HepG2 (cell line): Measurements from ENCODE around the gene CCDC142. TPM values are rescaled to one million over a fixed set of nuclear protein-coding genes. Genes with fewer than 3 reads are reported as not detected.

ENCODE experiments used
- ATAC-seq: fragments of 200-7000 bp; cut with Tn5 transposase; 3 replicates; pipeline ENCODE4 v1.9.1; 2020; ENCODE audit warnings: mild to moderate bottlenecking, moderate library complexity
- BruUV-seq: library from RNA; stranded (reverse); fragments of 400-500 nt; replicated peaks from 2 replicates; lab custom pipeline; 2021; lab: Mats Ljungman, UMichigan
- CTCF ChIA-PET: fragments of 300-600 bp; formaldehyde crosslinking; extraction: SDS; loops from one replicate; lab custom pipeline; 2021; ENCODE audit warnings: low total read pairs, inconsistent platforms, low intra/inter-chr PET ratio; lab: Yijun Ruan, JAX
- POLR2A ChIA-PET: fragments of 350-600 bp; sonication (Branson Sonifier 250); formaldehyde crosslinking; loops from one replicate; lab custom pipeline; 2020; ENCODE audit warnings: antibody characterized with exemption, inconsistent platforms; lab: Yijun Ruan, JAX
- DNase-seq: peaks from one replicate; pipeline ENCODE4 v3.0.0-alpha.2; 2015; ENCODE audit warnings: low spot score
- FAIRE-seq: peaks from 3 replicates; lab custom pipeline; 2011; peaks lifted over from hg19 to GRCh38; lab: Jason Lieb, UNC
- H2AFZ ChIP-seq: one replicate; pipeline ENCODE4 v1.6.1; 2011; ENCODE audit warnings: low read length, inconsistent platforms
- H3K27ac ChIP-seq: fragments of 300-600 bp; 3 replicates; pipeline ENCODE4 v1.8.0; 2011; ENCODE audit warnings: mixed run types, mild to moderate bottlenecking, mixed read lengths, low read length, inconsistent platforms; ENCODE audit not compliant: insufficient read depth; ENCODE audit errors: extremely low read length
- H3K27me3 ChIP-seq, 2 experiments: fragments of 200-600 bp in 1 of 2; 2 replicates in 1 of 2; 3 replicates in 1 of 2; pipeline versions ENCODE4 v1.6.0 to v1.8.0; 2011; ENCODE audit warnings: low read length in 2 of 2, mild to moderate bottlenecking in 2 of 2, moderate library complexity in 2 of 2, inconsistent platforms in 1 of 2; ENCODE audit not compliant: insufficient read depth in 2 of 2, control insufficient read depth in 1 of 2
- H3K36me3 ChIP-seq, 2 experiments: fragments of 200-600 bp in 1 of 2; replicated peaks in 1 of 2; 2 replicates in 1 of 2; 3 replicates in 1 of 2; pipeline versions ENCODE4 v1.5.1 to v1.8.0; 2011; ENCODE audit warnings: low read length in 2 of 2, inconsistent platforms in 1 of 2; ENCODE audit not compliant: insufficient read depth in 2 of 2, control insufficient read depth in 1 of 2
- H3K4me1 ChIP-seq: 2 replicates; pipeline ENCODE4 v1.5.1; 2012; ENCODE audit warnings: low read length, inconsistent platforms; ENCODE audit not compliant: insufficient read depth
- H3K4me2 ChIP-seq: 2 replicates; pipeline ENCODE4 v1.6.0; 2011; ENCODE audit warnings: low read depth, low read length, inconsistent platforms
- H3K4me3 ChIP-seq, 3 experiments: fragments of 200-600 bp in 1 of 3; sonication (generic), shearing (Covaris generic) in 1 of 3; replicated peaks in 1 of 3; 2 replicates each; pipeline ENCODE4 v1.5.1; 2011 to 2016; ENCODE audit warnings: low read length in 3 of 3, inconsistent platforms in 2 of 3, low read depth in 2 of 3, mild to moderate bottlenecking in 2 of 3, control low read depth in 1 of 3, mixed read lengths in 1 of 3; ENCODE audit not compliant: insufficient read depth in 1 of 3
- H3K79me2 ChIP-seq: one replicate; pipeline ENCODE4 v1.6.1; 2011; ENCODE audit warnings: low read length, inconsistent platforms; ENCODE audit not compliant: insufficient read depth
- H3K9ac ChIP-seq: 2 replicates; pipeline ENCODE4 v1.6.0; 2011; ENCODE audit warnings: mild to moderate bottlenecking, low read depth, low read length, inconsistent platforms; ENCODE audit not compliant: insufficient read depth
- H3K9me3 ChIP-seq: 2 replicates; pipeline ENCODE4 v1.5.1; 2012; ENCODE audit warnings: mild to moderate bottlenecking, low read length
- H4K20me1 ChIP-seq: 2 replicates; pipeline ENCODE4 v1.6.0; 2011; ENCODE audit warnings: inconsistent platforms, mild to moderate bottlenecking, low read length, moderate library complexity; ENCODE audit not compliant: insufficient read depth
- ARHGAP35 ChIP-seq: sonication (generic); formaldehyde crosslinking; IDR thresholded peaks from 2 replicates; pipeline ENCODE4 v1.9.0; 2022; ENCODE audit warnings: mild to moderate bottlenecking, inconsistent platforms, moderate library complexity, missing genetic modification reagents, borderline replicate concordance
- BATF2 ChIP-seq: sonication (generic); formaldehyde crosslinking; IDR thresholded peaks from 2 replicates; pipeline ENCODE4 v1.8.0; 2022; ENCODE audit warnings: mild to moderate bottlenecking, missing genetic modification reagents, moderate library complexity
- CHCHD3 ChIP-seq: sonication (generic); formaldehyde crosslinking; IDR thresholded peaks from 2 replicates; pipeline ENCODE4 v1.8.0; 2022; ENCODE audit warnings: mild to moderate bottlenecking, missing genetic modification reagents, moderate library complexity
- DPF2 ChIP-seq: sonication (generic); formaldehyde crosslinking; IDR thresholded peaks from 2 replicates; pipeline ENCODE4 v1.4.0; 2020; ENCODE audit warnings: mild to moderate bottlenecking, low read depth, missing genetic modification reagents, borderline replicate concordance
- LCORL ChIP-seq, 2 experiments: fragments of 450-650 bp in 1 of 2; sonication (generic) in 1 of 2; formaldehyde crosslinking in 1 of 2; IDR thresholded peaks; 2 replicates each; pipeline versions ENCODE4 v1.5.0 to v1.6.1; 2017 to 2020; ENCODE audit warnings: antibody characterized with exemption in 1 of 2, missing genetic modification reagents in 1 of 2
- POGZ ChIP-seq: sonication (generic); formaldehyde crosslinking; IDR thresholded peaks from 2 replicates; pipeline ENCODE4 v1.4.0; 2020; ENCODE audit warnings: mild to moderate bottlenecking, missing genetic modification reagents
- RBM22 ChIP-seq: fragments of 200-400 bp; formaldehyde crosslinking; optimal IDR thresholded peaks from 2 replicates; pipeline ENCODE3; 2017; ENCODE audit warnings: mild to moderate bottlenecking, low read length, moderate library complexity
- RBM39 ChIP-seq: fragments of 200-400 bp; formaldehyde crosslinking; IDR thresholded peaks from one replicate; pipeline ENCODE4 v1.6.1; 2018; ENCODE audit warnings: antibody characterized with exemption, mild to moderate bottlenecking, low read depth, low read length; ENCODE audit not compliant: poor library complexity, severe bottlenecking
- SAP130 ChIP-seq: IDR thresholded peaks from 2 replicates; pipeline ENCODE4 v1.6.1; 2016; ENCODE audit warnings: low read depth
- SMYD3 ChIP-seq: sonication (generic); formaldehyde crosslinking; IDR thresholded peaks from 2 replicates; pipeline ENCODE4 v1.8.1; 2023; ENCODE audit warnings: mild to moderate bottlenecking, missing genetic modification reagents
- THAP11 ChIP-seq: IDR thresholded peaks from 2 replicates; pipeline ENCODE4 v1.6.1; 2016; ENCODE audit warnings: missing biosample characterization, missing genetic modification reagents
- TMF1 ChIP-seq: sonication (generic); formaldehyde crosslinking; IDR thresholded peaks from 2 replicates; pipeline ENCODE4 v1.8.1; 2022; ENCODE audit warnings: low read depth, missing genetic modification reagents
- TSC22D2 ChIP-seq: sonication (generic); formaldehyde crosslinking; IDR thresholded peaks from 2 replicates; pipeline ENCODE4 v1.5.1; 2020; ENCODE audit warnings: missing genetic modification reagents, mild to moderate bottlenecking, borderline replicate concordance
- ZNF484 ChIP-seq: sonication (generic); formaldehyde crosslinking; IDR thresholded peaks from 2 replicates; pipeline ENCODE4 v1.5.1; 2020; ENCODE audit warnings: mild to moderate bottlenecking, low read depth, missing genetic modification reagents, borderline replicate concordance
- ZNF616 ChIP-seq: sonication (generic); formaldehyde crosslinking; IDR thresholded peaks from 2 replicates; pipeline ENCODE4 v1.5.0; 2020; ENCODE audit warnings: low read depth, mild to moderate bottlenecking, missing genetic modification reagents
- ZNF740 ChIP-seq: sonication (generic); formaldehyde crosslinking; IDR thresholded peaks from 2 replicates; pipeline ENCODE4 v1.4.0; 2020; ENCODE audit warnings: missing genetic modification reagents
- ZNF776 ChIP-seq: sonication (generic); formaldehyde crosslinking; IDR thresholded peaks from 2 replicates; pipeline ENCODE4 v1.4.0; 2020; ENCODE audit warnings: mild to moderate bottlenecking, missing genetic modification reagents
- ZNF816 ChIP-seq: sonication (generic); formaldehyde crosslinking; IDR thresholded peaks from 2 replicates; pipeline ENCODE4 v1.8.0; 2022; ENCODE audit warnings: missing genetic modification reagents, mild to moderate bottlenecking, borderline replicate concordance
- ZSCAN20 ChIP-seq: sonication (generic); formaldehyde crosslinking; IDR thresholded peaks from 2 replicates; pipeline ENCODE4 v1.4.0; 2020; ENCODE audit warnings: missing genetic modification reagents, mild to moderate bottlenecking, borderline replicate concordance
- WGBS: methylation state at CpG from one replicate; pipeline ENCODE4 v1.1.6; 2017; ENCODE audit warnings: low lambda C conversion rate; 5-methylcytosine and 5-hydroxymethylcytosine counted together
- in situ Hi-C: cut with HindIII; loops from 2 replicates; pipeline ENCODE4 v1.10.0; 2017; ENCODE audit warnings: low pct_unique_long_range_greater_than_20kb; ENCODE audit not compliant: extremely low pct_ligation_motif_present
- intact Hi-C: fragments of 100-400 bp; cut with micrococcal nuclease; formaldehyde crosslinking; loops from one replicate; pipeline ENCODE4 v1.10.0; 2022; ENCODE audit not compliant: unreplicated experiment
- polyA plus RNA-seq, 8 experiments: library from polyadenylated mRNA; depleted of rRNA in 3 of 8; stranded (reverse) in 7 of 8; unstranded in 1 of 8; fragments of >200 nt; fragmentation: Illumina TruSeq in 4 of 8; extraction: Trizol in 4 of 8; gene quantifications; 2 replicates each; pipeline versions ENCODE4 v1.2.1 to v1.2.3, GENCODE V29; 2011 to 2016; ENCODE audit warnings: low read depth in 4 of 8, missing spikeins in 1 of 8, mixed read lengths in 1 of 8; ENCODE audit not compliant: insufficient read depth in 1 of 8
- total RNA-seq, 5 experiments: library from RNA; depleted of rRNA; stranded (reverse); fragments of >200 nt; fragmentation: Illumina TruSeq; extraction: Trizol; gene quantifications; 2 replicates each; pipeline ENCODE4 v1.2.3, GENCODE V29; 2016; ENCODE audit warnings: low read depth in 1 of 5
- TF ChIP-seq, protein P1 (sequence below): sonication (generic); formaldehyde crosslinking; IDR thresholded peaks from 2 replicates; pipeline ENCODE4 v1.5.1; 2020; ENCODE audit warnings: mild to moderate bottlenecking, moderate library complexity, missing genetic modification reagents

CCDC142 gene
- total and polyA plus RNA-seq, 2 of the 13 experiments (the other 11 are each of a cell fraction or from before 2014, with no cell fraction given): 14.7 to 30.4 TPM

DNA sequence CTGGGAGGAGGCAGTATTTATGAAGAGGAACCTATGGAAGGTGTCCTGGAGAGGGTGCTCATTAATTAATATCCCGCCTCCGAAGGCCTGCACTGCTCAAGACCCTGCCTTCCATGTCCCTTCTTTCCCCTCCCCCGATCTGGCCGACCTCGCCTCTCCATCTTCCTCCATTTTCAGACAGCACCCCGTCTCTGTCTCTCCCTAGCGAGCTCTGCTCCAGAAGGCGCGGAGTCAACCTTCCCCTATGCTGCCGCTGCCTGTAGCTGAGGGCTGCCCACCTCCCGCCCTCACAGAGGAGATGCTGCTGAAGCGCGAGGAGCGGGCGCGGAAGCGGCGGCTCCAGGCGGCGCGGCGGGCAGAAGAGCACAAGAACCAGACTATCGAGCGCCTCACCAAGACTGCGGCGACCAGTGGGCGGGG, 25.7 kb downstream of the CCDC142 start:
- FAIRE-seq (no peak), DNase-seq (no peak), ATAC-seq (no peak)
- Histone ChIP-seq H3K9me3 (no peaks in the 10 kb centered on the region), H2AFZ (no peak overlapping the region), H3K27me3 (no peaks in the 10 kb centered on the region; a peak in 1 of 5 replicates), H3K4me3 (peak overlapping the region; percentile 75 to 92 (median 76)), H3K9ac (peak overlapping the region; percentile 85), H3K79me2 (peaks cover 22% of the 10 kb centered on the region), H4K20me1 (peaks cover 4% of the 10 kb centered on the region; the same call in 1 of the 2 replicates), H3K4me1 (peaks cover 49% of the 10 kb centered on the region), H3K27ac (peak overlapping the region; percentile 89), H3K36me3 (peaks cover 1 to 12% of the 10 kb centered on the region in 2 experiments; a peak in 4 of 5 replicates), H3K4me2 (peak overlapping the region; percentile 95)
- no TSS peak for BruUV-seq
- CTCF ChIA-PET: no interaction called here
- POLR2A ChIA-PET: interaction anchor here (0.7 to 12.4 kb wide), 11 partner anchors 14 to 1244 kb away, joined by 3 to 342 read pairs (median 24); partner anchors contain the start of genes CCDC142, LBX2, MRPL53 and PCGF1
- WGBS: 2% methylated on average over 27 of the region's 27 CpGs
- in situ Hi-C loops: no loop called here
- intact Hi-C loops: no loop called here
- no peak for TF ChIP-seq BATF2 (CRISPR knock-in tag)
- TF ChIP-seq RBM39: no peak
- TF ChIP-seq ZNF616 (CRISPR knock-in tag): no peak
- TF ChIP-seq DPF2 (CRISPR knock-in tag): no peak
- TF ChIP-seq, protein P1, sequence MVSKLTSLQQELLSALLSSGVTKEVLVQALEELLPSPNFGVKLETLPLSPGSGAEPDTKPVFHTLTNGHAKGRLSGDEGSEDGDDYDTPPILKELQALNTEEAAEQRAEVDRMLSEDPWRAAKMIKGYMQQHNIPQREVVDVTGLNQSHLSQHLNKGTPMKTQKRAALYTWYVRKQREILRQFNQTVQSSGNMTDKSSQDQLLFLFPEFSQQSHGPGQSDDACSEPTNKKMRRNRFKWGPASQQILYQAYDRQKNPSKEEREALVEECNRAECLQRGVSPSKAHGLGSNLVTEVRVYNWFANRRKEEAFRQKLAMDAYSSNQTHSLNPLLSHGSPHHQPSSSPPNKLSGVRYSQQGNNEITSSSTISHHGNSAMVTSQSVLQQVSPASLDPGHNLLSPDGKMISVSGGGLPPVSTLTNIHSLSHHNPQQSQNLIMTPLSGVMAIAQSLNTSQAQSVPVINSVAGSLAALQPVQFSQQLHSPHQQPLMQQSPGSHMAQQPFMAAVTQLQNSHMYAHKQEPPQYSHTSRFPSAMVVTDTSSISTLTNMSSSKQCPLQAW (CRISPR knock-in tag): no peak
- no peak for TF ChIP-seq SMYD3 (CRISPR knock-in tag)
- TF ChIP-seq TSC22D2 (CRISPR knock-in tag): no peak
- TF ChIP-seq ZNF484 (CRISPR knock-in tag): no peak
- 0 out of 2 replicates have a peak, but pooled peaks have one; percentile 17 for TF ChIP-seq ZNF816 (CRISPR knock-in tag)
- no peak for TF ChIP-seq RBM22
- no peak for TF ChIP-seq ZNF776 (CRISPR knock-in tag)
- 0 out of 2 replicates have a peak, but pooled peaks have one; percentile 13 for TF ChIP-seq ARHGAP35 (CRISPR knock-in tag)
- TF ChIP-seq LCORL (IDR thresholded peaks at IDR 0.05): no peak
- no peak for TF ChIP-seq LCORL (CRISPR knock-in tag; IDR thresholded peaks at IDR 0.05)
- peak; percentile 38; the same call in 1 of the 2 replicates for TF ChIP-seq THAP11 (CRISPR knock-in tag)
- no peak for TF ChIP-seq SAP130 (CRISPR knock-in tag)
- TF ChIP-seq ZNF740: no peak
- no peak for TF ChIP-seq ZSCAN20 (CRISPR knock-in tag)
- no peak for TF ChIP-seq CHCHD3 (CRISPR knock-in tag)
- no peak for TF ChIP-seq TMF1 (CRISPR knock-in tag)
- no peak for TF ChIP-seq POGZ (CRISPR knock-in tag)
